ENCODE measurements around the gene SLC66A1.

Gene SLC66A1

GRCh38 chr1:19352839-19353238, 40.7 kb downstream of the SLC66A1 start:
- DNase-seq (ENCODE audit: low read depth), result no peak
- no peak overlapping the region for H3K4me3 ChIP-seq (ENCODE audit: low read length)
- TF ChIP-seq CTCF (conservative IDR thresholded peaks at IDR 0.05; ENCODE audit: low read length), result no peak

GRCh38 chr1:19353596-19353995, 41.5 kb downstream of the SLC66A1 start:
- no peak overlapping the region for H3K4me3 ChIP-seq (ENCODE audit: low read length)
- no peak for TF ChIP-seq CTCF (conservative IDR thresholded peaks at IDR 0.05; ENCODE audit: low read length)
- DNase-seq (ENCODE audit: low read depth), result no peak

GRCh38 chr1:19354531-19354981, 42.4 kb downstream of the SLC66A1 start:
- TF ChIP-seq CTCF (conservative IDR thresholded peaks at IDR 0.05; ENCODE audit: low read length), result no peak
- DNase-seq (ENCODE audit: low read depth), result no peak
- no peak overlapping the region for H3K4me3 ChIP-seq (ENCODE audit: low read length)

GRCh38 chr1:19356266-19356665, 44.1 kb downstream of the SLC66A1 start:
- no peak for TF ChIP-seq CTCF (conservative IDR thresholded peaks at IDR 0.05; ENCODE audit: low read length)
- no peak for DNase-seq (ENCODE audit: low read depth)
- H3K4me3 ChIP-seq (ENCODE audit: low read length), result no peak overlapping the region

GRCh38 chr1:19357299-19357986, 45.3 kb downstream of the SLC66A1 start:
- no peak overlapping the region for H3K4me3 ChIP-seq (ENCODE audit: low read length)
- DNase-seq (ENCODE audit: low read depth), result no peak
- no peak for TF ChIP-seq CTCF (conservative IDR thresholded peaks at IDR 0.05; ENCODE audit: low read length)

- no peak for DNase-seq (ENCODE audit: low read depth)
- TF ChIP-seq CTCF (conservative IDR thresholded peaks at IDR 0.05; ENCODE audit: low read length), result no peak
- no peak overlapping the region for H3K4me3 ChIP-seq (ENCODE audit: low read length)
Measured at GRCh38 chr1:19358710-19359109, 46.6 kb downstream of the SLC66A1 start.

GRCh38 chr1:19359357-19359756, 47.2 kb downstream of the SLC66A1 start:
- DNase-seq (ENCODE audit: low read depth), result no peak
- no peak overlapping the region for H3K4me3 ChIP-seq (ENCODE audit: low read length)
- no peak for TF ChIP-seq CTCF (conservative IDR thresholded peaks at IDR 0.05; ENCODE audit: low read length)
